Activated naive CD8-positive, alpha-beta T cell treated with anti-CD3 and anti-CD28 coated beads for 36 hours (primary cell): ENCODE data around the gene GATAD2B. TPM values are rescaled to one million over a fixed set of nuclear protein-coding genes. Genes with fewer than 3 reads are reported as not detected.
"Not testable (repeated sequence)": the region's sequence is repeated elsewhere in the genome, so short reads cannot be mapped to it uniquely, and the experiment has no call there.

Experiments
- DNase-seq: peaks from one replicate; pipeline ENCODE4 v3.0.0; 2021
- H3K27ac Mint-ChIP-seq: one replicate; pipeline ENCODE4 v1.8.0; 2022; ENCODE audit warnings: mild to moderate bottlenecking, moderate library complexity, mixed read lengths
- H3K27me3 Mint-ChIP-seq: one replicate; pipeline ENCODE4 v1.8.0; 2022; ENCODE audit warnings: mild to moderate bottlenecking, mixed read lengths
- H3K36me3 Mint-ChIP-seq: one replicate; pipeline ENCODE4 v1.8.0; 2021; ENCODE audit warnings: mild to moderate bottlenecking, mixed read lengths
- H3K4me1 Mint-ChIP-seq: one replicate; pipeline ENCODE4 v1.8.0; 2021; ENCODE audit warnings: mixed read lengths
- H3K4me3 Mint-ChIP-seq: one replicate; pipeline ENCODE4 v1.8.0; 2022; ENCODE audit warnings: mild to moderate bottlenecking, moderate library complexity, mixed read lengths
- H3K9me3 Mint-ChIP-seq: one replicate; pipeline ENCODE4 v1.8.0; 2022; ENCODE audit warnings: mixed read lengths
- total RNA-seq, 2 experiments: library from RNA; stranded (reverse); gene quantifications; one replicate each; pipeline ENCODE4 v1.2.3, GENCODE V29; 2021

Gene GATAD2B
- total RNA-seq, 2 experiments from 2014 or later = 49.4 to 53.1 TPM

- no peak for DNase-seq
- no peaks in the 10 kb centered on the region for H3K9me3 Mint-ChIP-seq
- no peak overlapping the region for H3K27ac Mint-ChIP-seq
- H3K4me3 Mint-ChIP-seq = no peak overlapping the region
- H3K27me3 Mint-ChIP-seq = peaks cover 8% of the 10 kb centered on the region
- H3K36me3 Mint-ChIP-seq = peaks cover 2% of the 10 kb centered on the region
- H3K4me1 Mint-ChIP-seq = peaks cover 31% of the 10 kb centered on the region
Measured at GRCh38 chr1:153786038-153786790, 136.6 kb downstream of the GATAD2B start.

- Mint-ChIP-seq H3K36me3 (no peaks in the 10 kb centered on the region), H3K27ac (peak overlapping the region; percentile 92), H3K4me3 (peak overlapping the region; percentile 93), H3K9me3 (no peaks in the 10 kb centered on the region), H3K4me1 (peaks cover 9% of the 10 kb centered on the region), H3K27me3 (peaks cover 5% of the 10 kb centered on the region)
- DNase-seq = peak; percentile 95
Measured at GRCh38 chr1:153783233-153784190, 139.3 kb downstream of the GATAD2B start.

DNA sequence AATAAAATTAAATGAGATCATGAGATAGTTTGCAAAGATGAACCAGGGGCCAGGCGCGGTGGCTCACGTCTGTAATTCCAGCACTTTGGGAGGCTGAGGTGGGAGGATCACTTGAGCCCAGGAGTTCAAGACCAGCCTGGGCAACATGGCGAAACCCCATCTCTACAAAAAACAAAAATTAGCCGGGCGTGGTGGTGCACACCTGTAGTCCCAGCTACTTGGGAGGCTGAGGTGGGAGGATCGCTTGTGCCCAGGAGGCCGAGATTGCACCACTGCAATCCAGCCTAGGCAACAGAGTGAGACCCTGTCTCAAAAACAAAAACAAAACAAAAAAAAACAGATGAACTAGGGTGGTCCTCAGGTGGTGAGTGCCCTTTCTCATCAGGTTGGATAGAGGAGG is 140.1 kb downstream of the GATAD2B start:
- not testable (repeated sequence) for H3K27me3 Mint-ChIP-seq, H3K36me3 Mint-ChIP-seq, DNase-seq, H3K4me1 Mint-ChIP-seq, H3K9me3 Mint-ChIP-seq
- Mint-ChIP-seq H3K4me3 (peak overlapping the region; percentile 93), H3K27ac (peak overlapping the region; percentile 92)

- H3K27ac Mint-ChIP-seq = no peak overlapping the region
- peaks cover 18% of the 10 kb centered on the region for H3K4me1 Mint-ChIP-seq
- no peaks in the 10 kb centered on the region for H3K27me3 Mint-ChIP-seq
- H3K4me3 Mint-ChIP-seq = no peak overlapping the region
- no peaks in the 10 kb centered on the region for H3K36me3 Mint-ChIP-seq
- no peak for DNase-seq
- no peaks in the 10 kb centered on the region for H3K9me3 Mint-ChIP-seq
Measured at GRCh38 chr1:153780551-153780950, 142.2 kb downstream of the GATAD2B start.

GRCh38 chr1:153779781-153780541 is 142.8 kb downstream of the GATAD2B start:
- H3K27ac Mint-ChIP-seq = no peak overlapping the region
- no peaks in the 10 kb centered on the region for H3K9me3 Mint-ChIP-seq
- DNase-seq = no peak
- H3K36me3 Mint-ChIP-seq = no peaks in the 10 kb centered on the region
- no peak overlapping the region for H3K4me3 Mint-ChIP-seq
- no peaks in the 10 kb centered on the region for H3K27me3 Mint-ChIP-seq
- H3K4me1 Mint-ChIP-seq = peaks cover 18% of the 10 kb centered on the region

DNA sequence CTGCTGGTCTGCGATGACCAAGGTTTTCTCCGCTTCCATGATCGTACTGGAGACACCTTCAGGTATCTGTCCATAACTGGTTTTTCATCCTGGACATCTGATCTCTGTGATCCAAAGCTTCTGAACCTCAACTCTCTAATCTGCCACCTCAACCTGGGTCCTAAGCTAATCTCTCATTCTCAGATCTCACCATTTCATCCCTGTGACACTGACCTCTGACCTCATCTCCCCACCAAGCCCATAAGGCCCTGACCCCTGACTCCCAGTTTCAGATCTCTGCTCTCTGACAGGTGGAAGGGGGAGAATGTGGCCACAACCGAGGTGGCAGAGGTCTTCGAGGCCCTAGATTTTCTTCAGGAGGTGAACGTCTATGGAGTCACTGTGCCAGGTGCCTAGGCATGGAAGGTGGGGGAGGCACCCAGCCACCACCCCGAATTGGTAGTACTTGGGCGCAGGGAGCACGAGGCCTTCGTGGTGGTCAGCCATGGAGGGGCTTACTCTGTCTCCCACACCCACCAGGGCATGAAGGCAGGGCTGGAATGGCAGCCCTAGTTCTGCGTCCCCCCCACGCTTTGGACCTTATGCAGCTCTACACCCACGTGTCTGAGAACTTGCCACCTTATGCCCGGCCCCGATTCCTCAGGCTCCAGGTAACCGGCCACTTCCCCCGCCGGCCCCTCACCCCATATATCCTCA is 143.8 kb downstream of the GATAD2B start:
- H3K27me3 Mint-ChIP-seq = no peaks in the 10 kb centered on the region
- no peak for DNase-seq
- no peak overlapping the region for H3K4me3 Mint-ChIP-seq
- H3K36me3 Mint-ChIP-seq = peaks cover 2% of the 10 kb centered on the region
- H3K4me1 Mint-ChIP-seq = peaks cover 25% of the 10 kb centered on the region
- H3K9me3 Mint-ChIP-seq = no peaks in the 10 kb centered on the region
- H3K27ac Mint-ChIP-seq = no peak overlapping the region

DNA sequence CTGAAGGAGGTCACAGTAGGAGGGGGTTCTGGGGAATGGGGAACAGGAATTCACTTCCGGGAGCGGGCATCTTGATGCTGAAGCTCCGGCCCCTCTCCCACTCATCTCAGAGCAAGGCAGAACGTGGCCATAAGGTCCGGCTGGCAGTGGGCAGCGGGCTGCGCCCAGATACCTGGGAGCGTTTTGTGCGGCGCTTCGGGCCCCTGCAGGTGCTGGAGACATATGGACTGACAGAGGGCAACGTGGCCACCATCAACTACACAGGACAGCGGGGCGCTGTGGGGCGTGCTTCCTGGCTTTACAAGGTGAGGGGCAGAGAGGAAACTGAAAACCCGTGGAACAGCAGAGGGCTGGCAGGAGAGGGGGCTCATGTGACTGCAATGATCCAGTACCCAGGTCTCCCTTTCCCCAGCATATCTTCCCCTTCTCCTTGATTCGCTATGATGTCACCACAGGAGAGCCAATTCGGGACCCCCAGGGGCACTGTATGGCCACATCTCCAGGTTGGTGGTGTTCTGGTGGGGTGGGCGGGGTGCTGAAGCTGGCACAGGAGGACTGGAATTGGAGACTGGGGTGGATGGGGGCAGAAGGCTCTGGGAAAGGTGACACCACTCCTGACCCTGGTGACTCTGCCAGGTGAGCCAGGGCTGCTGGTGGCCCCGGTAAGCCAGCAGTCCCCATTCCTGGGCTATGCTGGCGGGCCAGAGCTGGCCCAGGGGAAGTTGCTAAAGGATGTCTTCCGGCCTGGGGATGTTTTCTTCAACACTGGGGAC is 144.5 kb downstream of the GATAD2B start:
- H3K9me3 Mint-ChIP-seq = no peaks in the 10 kb centered on the region
- peaks cover 4% of the 10 kb centered on the region for H3K36me3 Mint-ChIP-seq
- H3K27ac Mint-ChIP-seq = no peak overlapping the region
- DNase-seq = no peak
- peaks cover 27% of the 10 kb centered on the region for H3K4me1 Mint-ChIP-seq
- no peaks in the 10 kb centered on the region for H3K27me3 Mint-ChIP-seq
- no peak overlapping the region for H3K4me3 Mint-ChIP-seq

DNA sequence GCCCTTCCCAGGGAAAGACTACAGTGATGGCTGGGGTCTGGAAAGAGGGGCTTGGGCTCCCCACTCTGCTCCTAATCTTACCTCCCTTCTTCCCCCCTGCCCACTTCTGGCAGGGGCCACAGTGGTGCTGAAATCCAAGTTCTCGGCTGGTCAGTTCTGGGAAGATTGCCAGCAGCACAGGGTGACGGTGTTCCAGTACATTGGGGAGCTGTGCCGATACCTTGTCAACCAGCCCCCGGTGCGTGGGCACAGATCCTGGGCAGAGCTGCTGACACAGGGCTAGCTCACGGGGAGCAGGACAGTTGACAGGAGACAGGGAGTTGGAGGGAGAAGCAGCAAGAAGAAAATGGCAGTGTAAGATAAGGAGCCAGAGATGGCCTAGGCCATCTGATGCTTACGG is 145.1 kb downstream of the GATAD2B start:
- Mint-ChIP-seq H3K36me3 (peaks cover 4% of the 10 kb centered on the region), H3K4me3 (no peak overlapping the region), H3K9me3 (no peaks in the 10 kb centered on the region), H3K27ac (no peak overlapping the region), H3K27me3 (no peaks in the 10 kb centered on the region), H3K4me1 (peaks cover 22% of the 10 kb centered on the region)
- no peak for DNase-seq

- no peaks in the 10 kb centered on the region for H3K27me3 Mint-ChIP-seq
- peak overlapping the region; percentile 50 for H3K4me3 Mint-ChIP-seq
- peaks cover 4% of the 10 kb centered on the region for H3K36me3 Mint-ChIP-seq
- H3K9me3 Mint-ChIP-seq = no peaks in the 10 kb centered on the region
- no peak overlapping the region for H3K27ac Mint-ChIP-seq
- peaks cover 22% of the 10 kb centered on the region for H3K4me1 Mint-ChIP-seq
- no peak for DNase-seq
Measured at GRCh38 chr1:153776845-153777370, 145.9 kb downstream of the GATAD2B start.

GRCh38 chr1:153776352-153776751 is 146.4 kb downstream of the GATAD2B start:
- H3K4me3 Mint-ChIP-seq = peak overlapping the region; percentile 82
- no peak for DNase-seq
- peaks cover 4% of the 10 kb centered on the region for H3K36me3 Mint-ChIP-seq
- H3K4me1 Mint-ChIP-seq = peaks cover 22% of the 10 kb centered on the region
- H3K27me3 Mint-ChIP-seq = no peaks in the 10 kb centered on the region
- H3K9me3 Mint-ChIP-seq = no peaks in the 10 kb centered on the region
- no peak overlapping the region for H3K27ac Mint-ChIP-seq

GRCh38 chr1:153775458-153776327 is 147.1 kb downstream of the GATAD2B start:
- peaks cover 4% of the 10 kb centered on the region for H3K36me3 Mint-ChIP-seq
- H3K27ac Mint-ChIP-seq = peak overlapping the region; percentile 62
- DNase-seq = peak; percentile 65
- no peaks in the 10 kb centered on the region for H3K27me3 Mint-ChIP-seq
- no peaks in the 10 kb centered on the region for H3K9me3 Mint-ChIP-seq
- peak overlapping the region; percentile 82 for H3K4me3 Mint-ChIP-seq
- peaks cover 22% of the 10 kb centered on the region for H3K4me1 Mint-ChIP-seq

DNA sequence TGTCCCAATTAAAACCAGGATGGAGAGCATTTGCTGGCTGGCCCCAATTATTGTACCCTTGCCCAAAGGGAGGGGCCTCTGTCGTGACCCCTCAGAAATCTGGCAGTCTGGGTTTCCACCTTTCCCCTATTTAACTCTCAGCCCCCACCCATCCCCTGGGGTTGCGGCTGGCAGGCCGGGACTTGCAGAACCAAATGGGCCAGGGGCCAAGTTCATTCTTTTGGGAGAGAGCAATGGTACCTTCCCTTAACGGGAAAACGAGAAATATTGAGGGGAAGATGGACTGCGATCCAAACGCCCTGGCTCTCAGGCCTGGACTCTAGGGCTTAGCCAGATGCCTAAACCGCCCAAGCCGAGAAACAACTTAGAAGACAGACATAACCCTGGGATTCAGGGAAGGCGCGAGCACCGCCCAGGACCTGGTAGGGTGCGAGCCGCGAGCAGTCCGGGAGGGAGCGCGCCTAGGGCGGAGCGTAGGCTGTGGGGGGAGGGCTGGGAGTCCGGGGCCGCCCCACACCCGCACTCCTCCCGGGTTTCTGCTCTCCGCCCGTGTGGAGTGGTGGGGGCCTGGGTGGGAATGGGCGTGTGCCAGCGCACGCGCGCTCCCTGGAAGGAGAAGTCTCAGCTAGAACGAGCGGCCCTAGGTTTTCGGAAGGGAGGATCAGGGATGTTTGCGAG is 147.9 kb downstream of the GATAD2B start, which contains the start of gene SLC27A3:
Gene SLC27A3 (plus strand): TSS at position 628 of the 678 bp plus-strand sequence. CDS start 91 bp downstream, outside the sequence.
- Mint-ChIP-seq H3K27me3 (no peaks in the 10 kb centered on the region), H3K4me1 (peaks cover 22% of the 10 kb centered on the region), H3K27ac (peak within 1 kb of the TSS; percentile 62), H3K4me3 (peak within 1 kb of the TSS; percentile 82), H3K9me3 (no peaks in the 10 kb centered on the region), H3K36me3 (peaks cover 4% of the 10 kb centered on the region)
- peak; percentile 29 for DNase-seq
